GM21529 (cell line): Measurements from ENCODE around the gene HERC6.
"Not testable (repeated sequence)": the region's sequence is repeated elsewhere in the genome, so short reads cannot be mapped to it uniquely, and the experiment has no call there.

Source experiments
- ATAC-seq: cut with Tn5 transposase; IDR thresholded peaks from one replicate; pipeline ENCODE4 v1.9.1; 2021; ENCODE audit not compliant: unreplicated experiment

The HERC6 gene

GRCh38 chr4:88382621-88383020, 4.0 kb downstream of the HERC6 start:
- peak; percentile 29 for ATAC-seq

- no peak for ATAC-seq
Measured at GRCh38 chr4:88390128-88390527, 11.5 kb downstream of the HERC6 start.

DNA sequence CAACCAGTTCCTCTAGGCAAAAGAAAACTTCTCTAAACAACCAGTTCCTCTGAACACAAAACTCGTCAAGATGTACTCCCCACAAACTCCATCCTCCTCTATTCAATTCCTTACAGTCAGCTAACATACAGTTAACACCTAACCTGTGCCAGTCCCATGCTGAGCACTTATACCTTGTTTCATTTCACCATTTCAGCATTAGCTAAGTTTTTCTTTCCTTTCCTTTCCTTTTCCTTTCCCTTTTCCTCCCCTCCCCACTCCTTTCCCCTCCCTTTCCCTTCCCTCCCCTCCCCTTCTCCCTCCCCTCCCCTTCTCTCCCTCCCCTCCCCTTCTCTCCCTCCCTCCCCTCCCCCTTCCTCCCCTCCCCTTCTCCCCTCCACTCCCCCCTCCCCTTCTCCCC, 13.1 kb downstream of the HERC6 start:
- ATAC-seq, result no peak

DNA sequence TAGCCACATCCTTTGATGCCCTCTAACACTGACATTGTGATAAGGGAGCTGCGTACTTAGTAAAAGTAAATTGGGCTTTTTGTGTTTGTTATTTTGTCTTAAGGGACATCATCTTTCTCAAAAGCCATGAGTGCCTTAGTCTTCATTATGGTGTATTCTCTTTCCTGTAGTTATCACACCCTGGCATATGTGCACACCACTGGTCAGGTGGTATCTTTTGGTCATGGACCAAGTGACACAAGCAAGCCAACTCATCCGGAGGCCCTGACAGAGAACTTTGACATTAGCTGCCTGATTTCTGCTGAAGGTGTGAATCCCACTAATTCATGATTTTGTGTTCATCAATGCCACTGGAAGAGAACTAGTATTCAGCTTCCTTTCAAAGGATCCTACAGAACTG, 18.0 kb downstream of the HERC6 start:
- no peak for ATAC-seq

DNA sequence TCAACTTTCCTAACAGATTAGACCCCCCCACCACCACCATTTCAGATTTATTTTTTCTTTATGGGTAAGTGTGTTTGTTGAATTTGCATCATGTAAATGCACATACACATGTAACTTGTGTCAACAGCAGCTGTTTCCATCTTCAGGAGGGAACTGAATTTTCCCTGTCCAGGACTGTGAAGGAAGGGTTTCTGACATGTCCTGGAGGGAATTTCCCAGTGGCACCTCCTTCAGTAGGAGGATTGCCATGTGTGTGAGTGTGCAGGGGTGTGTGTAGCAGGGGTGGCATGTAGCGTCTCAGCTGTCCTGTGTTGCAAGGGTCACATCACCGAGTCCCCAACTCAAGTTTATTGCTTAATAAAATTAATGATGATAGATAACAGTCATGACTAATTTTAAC, 19.7 kb downstream of the HERC6 start:
- no peak for ATAC-seq

GRCh38 chr4:88409206-88409605, 30.6 kb downstream of the HERC6 start:
- ATAC-seq, result no peak

DNA sequence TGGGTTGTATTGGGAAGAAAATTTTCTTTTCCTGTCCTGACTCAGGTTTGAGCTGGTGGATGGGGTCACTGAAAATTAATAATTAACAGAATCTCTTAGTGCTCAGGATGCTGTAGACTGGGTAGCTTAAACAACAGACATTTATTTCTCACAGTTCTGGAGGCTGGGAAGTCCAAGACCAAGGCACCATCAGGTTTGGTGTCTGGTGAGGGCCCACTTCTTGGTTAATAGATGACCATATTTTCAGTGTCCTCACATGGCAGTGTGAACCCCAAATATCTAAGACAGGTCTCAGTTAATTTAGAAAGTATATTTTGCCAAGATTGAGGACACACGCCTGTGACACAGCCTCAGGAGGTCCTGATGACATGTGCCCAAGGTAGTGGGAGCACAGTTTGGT, 31.1 kb downstream of the HERC6 start:
- no peak for ATAC-seq

- no peak for ATAC-seq
Measured at GRCh38 chr4:88411491-88412096, 32.9 kb downstream of the HERC6 start.

- no peak for ATAC-seq
Measured at GRCh38 chr4:88413801-88414200, 35.1 kb downstream of the HERC6 start.

GRCh38 chr4:88414755-88415154, 36.1 kb downstream of the HERC6 start:
- ATAC-seq, result no peak

GRCh38 chr4:88415982-88416381, 37.3 kb downstream of the HERC6 start:
- ATAC-seq, result no peak

- ATAC-seq, result no peak
Measured at GRCh38 chr4:88418411-88418810, 39.8 kb downstream of the HERC6 start.

DNA sequence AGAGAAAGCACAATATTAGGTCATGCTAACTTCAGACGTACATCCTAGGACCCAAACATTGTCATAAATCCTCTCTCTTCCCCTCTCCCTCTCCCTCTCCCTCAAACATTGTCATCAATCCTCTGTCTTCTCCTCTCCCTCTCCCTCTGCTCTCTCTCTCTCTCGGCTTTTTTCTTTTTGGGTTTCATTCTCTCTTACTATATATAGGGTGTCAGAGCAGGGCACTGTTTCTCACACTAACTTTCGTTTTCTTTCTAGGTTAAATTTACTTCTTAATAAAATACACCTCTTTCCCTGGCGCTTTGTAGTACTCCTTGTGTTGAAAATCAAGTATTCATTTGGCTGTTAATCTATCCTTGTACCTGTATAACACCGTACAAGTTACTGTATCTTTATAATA, 41.2 kb downstream of the HERC6 start:
- peak; percentile 70 for ATAC-seq

GRCh38 chr4:88420844-88421243, 42.2 kb downstream of the HERC6 start:
- no peak for ATAC-seq

DNA sequence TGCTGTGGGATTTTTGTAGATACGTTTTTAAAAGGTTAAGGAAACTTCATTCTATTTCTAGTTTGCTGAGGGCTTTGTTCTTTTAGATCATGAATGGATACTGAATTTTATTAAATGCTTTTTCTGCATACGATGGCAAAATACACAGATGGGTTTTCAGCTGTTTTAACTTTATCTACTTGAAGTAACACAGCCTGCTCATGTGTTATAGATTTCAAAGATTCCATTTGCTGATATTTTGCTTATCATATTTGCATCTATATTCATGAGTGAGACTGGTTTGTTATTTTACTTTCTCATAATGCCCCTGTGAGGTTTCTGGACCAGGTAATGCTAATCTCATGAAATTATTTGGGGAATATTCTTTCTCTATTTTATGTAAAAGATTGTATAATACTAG, 43.8 kb downstream of the HERC6 start:
- ATAC-seq, result no peak

DNA sequence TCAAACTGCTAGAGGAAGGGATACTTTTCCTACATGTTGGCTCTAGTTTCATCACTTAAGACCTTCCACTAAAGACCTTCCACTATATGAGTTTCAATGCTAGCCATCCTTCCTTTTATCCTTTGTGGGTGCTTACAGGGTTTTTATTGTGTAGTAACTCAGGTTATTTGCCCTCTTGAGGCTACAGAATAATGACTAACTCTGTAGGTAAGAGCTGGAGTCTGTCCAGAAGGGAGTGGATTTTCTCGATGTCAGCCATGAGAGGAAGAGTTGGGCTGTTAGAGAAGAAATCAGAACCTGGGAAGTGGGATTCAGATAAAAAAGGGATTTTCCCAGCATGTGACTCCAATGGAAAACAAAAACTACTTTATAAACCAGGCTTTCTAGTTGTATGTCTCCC, 50.7 kb downstream of the HERC6 start:
- no peak for ATAC-seq

GRCh38 chr4:88435987-88436693, 57.5 kb downstream of the HERC6 start:
- ATAC-seq, result no peak

GRCh38 chr4:88437873-88438272, 59.2 kb downstream of the HERC6 start:
- ATAC-seq, result not testable (repeated sequence)

DNA sequence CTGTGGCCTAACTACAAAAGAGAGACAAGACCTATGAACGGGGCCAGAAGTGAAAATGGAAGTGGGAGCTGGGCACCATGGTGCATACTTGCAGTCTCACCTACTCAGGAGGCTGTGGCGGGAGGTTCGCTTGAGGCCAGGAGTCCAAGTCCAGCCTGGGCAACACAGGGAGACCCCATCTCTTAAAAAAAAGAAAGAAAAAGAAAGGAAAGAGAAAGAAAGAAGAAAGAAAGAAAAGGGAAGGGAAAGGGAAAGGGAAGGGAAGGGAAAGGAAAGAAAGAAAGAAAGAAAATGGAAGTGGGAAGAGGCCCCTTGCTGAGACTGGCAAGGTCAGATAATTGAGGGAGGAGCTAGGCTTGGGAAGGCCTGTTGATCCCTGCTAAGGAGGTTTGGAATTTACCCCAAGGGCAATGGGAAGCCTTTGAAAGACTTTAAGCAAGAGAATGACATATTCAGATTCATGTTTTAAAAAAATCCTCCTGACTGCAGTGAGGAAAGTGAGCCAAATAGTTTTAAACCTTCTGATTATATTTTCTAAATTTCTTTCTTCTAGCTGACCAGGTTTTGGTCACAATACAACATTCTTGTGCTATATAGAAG, 60.6 kb downstream of the HERC6 start:
- ATAC-seq, result no peak

DNA sequence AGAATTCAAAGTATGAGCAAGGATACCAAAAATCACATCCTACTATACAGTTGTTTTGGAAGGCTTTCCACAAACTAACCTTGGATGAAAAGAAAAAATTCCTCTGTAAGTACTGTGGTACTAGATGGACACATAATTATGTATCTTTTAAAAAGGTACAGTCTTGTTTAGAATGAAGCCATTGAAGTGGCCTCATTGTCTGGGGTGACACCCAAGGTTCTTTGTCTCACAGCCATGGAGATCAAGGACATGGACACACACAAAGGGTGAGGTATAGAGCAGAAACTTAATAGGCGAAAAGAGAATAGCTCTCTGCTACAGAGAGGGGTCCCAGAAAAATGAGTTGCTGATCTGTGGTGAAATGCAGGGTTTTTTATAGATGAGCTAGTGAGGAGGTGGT, 61.5 kb downstream of the HERC6 start:
- ATAC-seq, result no peak

- ATAC-seq, result no peak
Measured at GRCh38 chr4:88441696-88442095, 63.0 kb downstream of the HERC6 start.

DNA sequence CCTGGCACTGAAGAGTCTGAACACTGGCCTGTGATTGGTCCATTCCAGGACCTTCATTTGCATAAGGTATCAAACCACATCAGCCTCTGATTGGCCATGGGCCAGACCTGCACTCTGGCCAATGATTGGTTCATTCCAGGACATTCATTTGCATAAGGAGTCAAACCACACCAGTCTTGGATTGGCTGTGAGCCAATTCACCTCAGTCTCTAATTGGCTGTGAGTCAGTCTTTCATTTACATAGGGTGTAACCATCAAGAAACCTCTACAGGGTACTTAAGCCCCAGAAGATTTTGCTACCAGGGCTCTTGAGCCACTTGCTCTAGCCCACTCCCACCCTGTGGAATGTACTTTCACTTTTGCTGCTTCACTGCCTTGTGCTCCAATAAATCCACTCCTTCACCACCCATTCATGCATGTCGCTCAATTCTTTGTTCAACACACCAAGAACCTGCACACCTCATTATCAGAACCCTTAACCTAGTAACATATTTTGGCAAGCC, 64.1 kb downstream of the HERC6 start:
- ATAC-seq, result no peak
